Tibial nerve (tissue), 4 donors: ENCODE data around the gene WSCD2. TPM values are rescaled to one million over a fixed set of nuclear protein-coding genes. Genes with fewer than 3 reads are reported as not detected.

Experiments
- DNase-seq, 2 donors: peaks; one replicate each; pipeline ENCODE4 v3.0.0-alpha.2; 2019; ENCODE audit warnings: low spot score in 2 of 2
- H3K27ac ChIP-seq, 4 donors: fragments of 200-600 bp; sonication (generic) in 3 of 4; one replicate each; pipeline ENCODE4 v1.5.1; 2017 to 2019; ENCODE audit warnings: mild to moderate bottlenecking in 1 of 4
- H3K27me3 ChIP-seq, 2 donors: fragments of 200-600 bp; sonication (generic) in 1 of 2; one replicate each; pipeline versions ENCODE4 v1.5.1 to v1.6.0; 2017 to 2019
- H3K36me3 ChIP-seq, 3 donors: fragments of 200-600 bp; sonication (generic); one replicate each; pipeline ENCODE4 v1.5.1; 2018 to 2019
- H3K4me1 ChIP-seq, 4 donors: fragments of 200-600 bp; sonication (generic) in 3 of 4; one replicate each; pipeline ENCODE4 v1.5.1; 2017 to 2019
- H3K4me3 ChIP-seq, 4 donors: fragments of 200-600 bp; sonication (generic) in 3 of 4; one replicate each; pipeline ENCODE4 v1.5.1; 2017 to 2019; ENCODE audit warnings: mild to moderate bottlenecking in 1 of 4, moderate library complexity in 1 of 4
- H3K9me3 ChIP-seq, 4 donors: fragments of 200-600 bp; sonication (generic) in 3 of 4; one replicate each; pipeline ENCODE4 v1.5.1; 2017 to 2019
- EP300 ChIP-seq, 2 donors: sonication (generic); formaldehyde crosslinking; IDR thresholded peaks; one replicate each; pipeline ENCODE4 v1.6.1; 2017; ENCODE audit warnings: antibody characterized with exemption in 2 of 2, mild to moderate bottlenecking in 1 of 2
- POLR2A ChIP-seq, 2 donors: fragments of 450-650 bp; IDR thresholded peaks; one replicate each; pipeline ENCODE4 v1.6.1; 2017; ENCODE audit warnings: antibody characterized with exemption in 2 of 2, mild to moderate bottlenecking in 2 of 2, moderate library complexity in 2 of 2
- WGBS, 2 donors: methylation state at CpG; one replicate each; pipeline ENCODE4 v1.1.5; 2018; 5-methylcytosine and 5-hydroxymethylcytosine counted together
- total RNA-seq, 4 donors: library from RNA; depleted of rRNA; stranded (reverse); fragments of >200 nt; gene quantifications; one replicate each; pipeline ENCODE4 v1.1.0, GENCODE V29; 2016
- TF ChIP-seq, protein P1 (sequence below), 5 experiments: fragments of 200-600 bp in 3 of 5; fragments of 450-650 bp in 2 of 5; sonication (generic) in 3 of 5; IDR thresholded peaks; one replicate each; pipeline ENCODE4 v1.5.1; 2016 to 2019; ENCODE audit warnings: antibody characterized with exemption in 5 of 5, mild to moderate bottlenecking in 3 of 5, moderate library complexity in 2 of 5

Gene WSCD2
- total RNA-seq, 4 donors from 2014 or later: 4.2 to 38.9 (median 20.8) TPM

GRCh38 chr12:108167974-108168373, 38.9 kb downstream of the WSCD2 start:
- no peak for TF ChIP-seq EP300 (IDR thresholded peaks at IDR 0.05)
- no peak for DNase-seq
- Histone ChIP-seq H3K4me3 (no peak overlapping the region), H3K9me3 (peaks cover 0 to 3% (median 0%) of the 10 kb centered on the region in 4 donors), H3K27ac (no peak overlapping the region), H3K36me3 (no peaks in the 10 kb centered on the region), H3K27me3 (no peaks in the 10 kb centered on the region), H3K4me1 (no peaks in the 10 kb centered on the region)
- 46 to 48% methylated on average over 3 of the region's 3 CpGs for WGBS, 2 donors

- Histone ChIP-seq H3K4me3 (no peak overlapping the region), H3K9me3 (no peaks in the 10 kb centered on the region), H3K27ac (no peak overlapping the region), H3K27me3 (no peaks in the 10 kb centered on the region), H3K36me3 (no peaks in the 10 kb centered on the region), H3K4me1 (no peaks in the 10 kb centered on the region)
- TF ChIP-seq POLR2A (IDR thresholded peaks at IDR 0.05) (no peak), EP300 (IDR thresholded peaks at IDR 0.05) (no peak)
- TF ChIP-seq, protein P1, sequence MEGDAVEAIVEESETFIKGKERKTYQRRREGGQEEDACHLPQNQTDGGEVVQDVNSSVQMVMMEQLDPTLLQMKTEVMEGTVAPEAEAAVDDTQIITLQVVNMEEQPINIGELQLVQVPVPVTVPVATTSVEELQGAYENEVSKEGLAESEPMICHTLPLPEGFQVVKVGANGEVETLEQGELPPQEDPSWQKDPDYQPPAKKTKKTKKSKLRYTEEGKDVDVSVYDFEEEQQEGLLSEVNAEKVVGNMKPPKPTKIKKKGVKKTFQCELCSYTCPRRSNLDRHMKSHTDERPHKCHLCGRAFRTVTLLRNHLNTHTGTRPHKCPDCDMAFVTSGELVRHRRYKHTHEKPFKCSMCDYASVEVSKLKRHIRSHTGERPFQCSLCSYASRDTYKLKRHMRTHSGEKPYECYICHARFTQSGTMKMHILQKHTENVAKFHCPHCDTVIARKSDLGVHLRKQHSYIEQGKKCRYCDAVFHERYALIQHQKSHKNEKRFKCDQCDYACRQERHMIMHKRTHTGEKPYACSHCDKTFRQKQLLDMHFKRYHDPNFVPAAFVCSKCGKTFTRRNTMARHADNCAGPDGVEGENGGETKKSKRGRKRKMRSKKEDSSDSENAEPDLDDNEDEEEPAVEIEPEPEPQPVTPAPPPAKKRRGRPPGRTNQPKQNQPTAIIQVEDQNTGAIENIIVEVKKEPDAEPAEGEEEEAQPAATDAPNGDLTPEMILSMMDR (IDR thresholded peaks at IDR 0.05): no peak
- no peak for DNase-seq
- 42 to 45% methylated on average over 2 of the region's 2 CpGs for WGBS, 2 donors
Measured at GRCh38 chr12:108169708-108170107, 40.6 kb downstream of the WSCD2 start.

DNA sequence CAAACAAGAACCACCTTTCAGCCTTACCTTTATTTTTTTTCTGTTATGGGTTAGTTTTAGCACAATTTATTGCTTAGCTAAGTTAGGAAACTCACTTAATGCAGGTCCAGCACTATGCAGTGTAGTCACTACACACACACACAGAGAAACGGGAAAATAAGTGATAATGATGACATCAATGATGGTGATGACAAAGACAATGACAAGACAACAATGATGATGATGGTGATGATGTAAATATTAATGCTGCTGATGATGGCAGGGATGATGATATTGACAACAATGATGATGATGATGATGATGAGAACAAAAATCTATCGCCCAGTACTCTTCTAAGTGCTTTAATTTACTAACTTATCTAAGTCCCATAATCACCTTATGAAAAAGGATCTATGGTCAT, 41.1 kb downstream of the WSCD2 start:
- Histone ChIP-seq H3K27ac (no peak overlapping the region), H3K27me3 (no peaks in the 10 kb centered on the region), H3K9me3 (no peaks in the 10 kb centered on the region), H3K4me3 (no peak overlapping the region), H3K4me1 (no peaks in the 10 kb centered on the region), H3K36me3 (no peaks in the 10 kb centered on the region)
- TF ChIP-seq EP300 (IDR thresholded peaks at IDR 0.05): no peak
- TF ChIP-seq, protein P1 (IDR thresholded peaks at IDR 0.05): no peak
- TF ChIP-seq POLR2A (IDR thresholded peaks at IDR 0.05): no peak
- 82 to 91% methylated on average over 2 of the region's 2 CpGs for WGBS, 2 donors
- DNase-seq: no peak

DNA sequence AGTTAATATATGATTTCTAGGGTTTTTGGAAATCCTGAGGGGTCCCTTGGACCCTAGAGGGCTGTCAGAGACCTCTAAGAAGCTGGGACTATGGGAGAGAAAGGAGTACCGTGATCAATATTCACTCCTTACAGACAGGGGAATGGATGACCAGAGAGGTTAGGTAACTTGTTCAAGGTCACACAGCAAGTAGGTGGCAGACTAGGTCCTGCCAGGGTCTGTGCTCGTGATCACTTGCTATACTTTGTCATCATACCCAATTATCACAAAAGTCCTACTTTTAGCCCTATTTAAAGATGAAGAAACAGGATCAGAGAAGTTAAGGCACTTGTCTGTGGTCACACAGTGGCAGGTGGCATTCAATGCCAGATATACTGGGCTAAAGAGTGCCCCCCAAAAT, 42.9 kb downstream of the WSCD2 start:
- Histone ChIP-seq H3K36me3 (no peaks in the 10 kb centered on the region), H3K4me3 (no peak overlapping the region), H3K4me1 (no peaks in the 10 kb centered on the region), H3K9me3 (no peaks in the 10 kb centered on the region), H3K27me3 (no peaks in the 10 kb centered on the region), H3K27ac (no peak overlapping the region)
- DNase-seq: no peak
- no peak for TF ChIP-seq EP300 (IDR thresholded peaks at IDR 0.05)
- no peak for TF ChIP-seq POLR2A (IDR thresholded peaks at IDR 0.05)
- TF ChIP-seq, protein P1 (IDR thresholded peaks at IDR 0.05): no peak
- WGBS, 2 donors: 65 to 83% methylated on average over 2 of the region's 2 CpGs

GRCh38 chr12:108173160-108173559, 44.1 kb downstream of the WSCD2 start:
- DNase-seq: no peak
- TF ChIP-seq, protein P1 (IDR thresholded peaks at IDR 0.05): no peak
- no peak for TF ChIP-seq EP300 (IDR thresholded peaks at IDR 0.05)
- TF ChIP-seq POLR2A (IDR thresholded peaks at IDR 0.05): no peak
- 52 to 64% methylated on average over 1 to 4 of the region's 4 CpGs for WGBS, 2 donors

DNA sequence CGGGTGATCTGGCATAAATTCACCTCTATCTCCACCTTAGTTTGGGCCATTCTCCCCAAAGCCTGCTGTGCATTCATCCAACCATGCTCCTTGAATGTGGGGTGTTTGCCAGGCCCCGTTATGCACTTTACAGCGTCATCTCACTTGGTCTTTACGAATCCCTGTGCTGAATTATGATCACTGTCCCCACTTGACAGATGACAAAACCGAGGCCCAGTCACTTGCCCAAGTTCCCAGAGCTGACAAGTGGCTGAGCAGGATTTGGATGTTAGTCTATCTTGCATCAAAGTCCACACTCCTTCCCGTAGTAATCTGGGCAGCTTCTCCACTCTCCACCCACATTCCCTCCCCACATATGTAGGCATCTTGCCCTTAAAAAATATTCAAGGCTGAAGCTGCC, 44.8 kb downstream of the WSCD2 start:
- H3K9me3 ChIP-seq: peaks cover 0 to 5% (median 0%) of the 10 kb centered on the region in 4 donors
- no peaks in the 10 kb centered on the region for H3K36me3 ChIP-seq
- no peak overlapping the region for H3K4me3 ChIP-seq
- DNase-seq: no peak
- no peak overlapping the region for H3K27ac ChIP-seq
- TF ChIP-seq, protein P1 (IDR thresholded peaks at IDR 0.05): no peak
- no peak for TF ChIP-seq POLR2A (IDR thresholded peaks at IDR 0.05)
- TF ChIP-seq EP300 (IDR thresholded peaks at IDR 0.05): no peak
- H3K4me1 ChIP-seq: no peaks in the 10 kb centered on the region
- no peaks in the 10 kb centered on the region for H3K27me3 ChIP-seq
- 71 to 73% methylated on average over 6 of the region's 6 CpGs for WGBS, 2 donors

More at GRCh38 chr12:108173160-108173559, 44.1 kb downstream of the WSCD2 start:
- Histone ChIP-seq H3K27me3 (no peaks in the 10 kb centered on the region), H3K36me3 (no peaks in the 10 kb centered on the region), H3K4me3 (no peak overlapping the region), H3K4me1 (no peaks in the 10 kb centered on the region), H3K27ac (no peak overlapping the region), H3K9me3 (peaks cover 0 to 2% (median 0%) of the 10 kb centered on the region in 4 donors)
